ENCODE results near the gene IL2. TPM values are rescaled to one million over a fixed set of nuclear protein-coding genes. Genes with fewer than 3 reads are reported as not detected.

IL2 gene
- total RNA-seq, 2 donors from 2014 or later: 0.76 to 0.85 TPM

GRCh38 chr4:122458625-122459024, 2.1 kb upstream of the IL2 start:
- no peaks in the 10 kb centered on the region for H3K27me3 Mint-ChIP-seq
- H3K4me1 Mint-ChIP-seq: peaks cover 33% of the 10 kb centered on the region
- peak overlapping the region; percentile 82 for H3K4me3 Mint-ChIP-seq
- no peaks in the 10 kb centered on the region for H3K9me3 ChIP-seq (ENCODE audit: control insufficient read depth, low read length, poor library complexity, severe bottlenecking)
- peak overlapping the region; percentile 87 for H3K27ac Mint-ChIP-seq
- DNase-seq (peak in 1 of 3 donors; percentile 12), ATAC-seq (peak; percentile 77)
- H3K36me3 Mint-ChIP-seq (ENCODE audit: low read depth): peaks cover 2% of the 10 kb centered on the region

- Mint-ChIP-seq H3K36me3 (ENCODE audit: low read depth) (peaks cover 6% of the 10 kb centered on the region), H3K27me3 (peaks cover 6% of the 10 kb centered on the region), H3K27ac (peak overlapping the region; percentile 11), H3K4me1 (peaks cover 32% of the 10 kb centered on the region), H3K4me3 (no peak overlapping the region)
- no peak for ATAC-seq
- H3K9me3 ChIP-seq (ENCODE audit: control insufficient read depth, low read length, poor library complexity, severe bottlenecking): no peaks in the 10 kb centered on the region
- no peak for DNase-seq
These were observed 3.0 kb downstream of the IL2 start for GRCh38 chr4:122453384-122453995.

GRCh38 chr4:122450847-122451246, 5.7 kb downstream of the IL2 start:
- no peak overlapping the region for H3K4me3 Mint-ChIP-seq
- peaks cover 17% of the 10 kb centered on the region for H3K4me1 Mint-ChIP-seq
- ATAC-seq (peak; percentile 51), DNase-seq (no peak)
- H3K9me3 ChIP-seq (ENCODE audit: control insufficient read depth, low read length, poor library complexity, severe bottlenecking): no peaks in the 10 kb centered on the region
- H3K36me3 Mint-ChIP-seq (ENCODE audit: low read depth): peaks cover 8% of the 10 kb centered on the region
- H3K27me3 Mint-ChIP-seq: peaks cover 6% of the 10 kb centered on the region
- no peak overlapping the region for H3K27ac Mint-ChIP-seq

GRCh38 chr4:122434285-122434684, 22.2 kb downstream of the IL2 start:
- Mint-ChIP-seq H3K36me3 (ENCODE audit: low read depth) (no peaks in the 10 kb centered on the region), H3K4me1 (peaks cover 13% of the 10 kb centered on the region), H3K4me3 (peak overlapping the region; percentile 56), H3K27ac (peak overlapping the region; percentile 54), H3K27me3 (no peaks in the 10 kb centered on the region)
- DNase-seq (no peak), ATAC-seq (peak; percentile 77)
- no peaks in the 10 kb centered on the region for H3K9me3 ChIP-seq (ENCODE audit: control insufficient read depth, low read length, poor library complexity, severe bottlenecking)

GRCh38 chr4:122431351-122431750, 25.2 kb downstream of the IL2 start:
- H3K27me3 Mint-ChIP-seq: no peaks in the 10 kb centered on the region
- H3K36me3 Mint-ChIP-seq (ENCODE audit: low read depth): no peaks in the 10 kb centered on the region
- H3K9me3 ChIP-seq (ENCODE audit: control insufficient read depth, low read length, poor library complexity, severe bottlenecking): no peaks in the 10 kb centered on the region
- H3K4me1 Mint-ChIP-seq: peaks cover 13% of the 10 kb centered on the region
- H3K27ac Mint-ChIP-seq: no peak overlapping the region
- DNase-seq: no peak
- H3K4me3 Mint-ChIP-seq: no peak overlapping the region
- no peak for ATAC-seq

- H3K9me3 ChIP-seq (ENCODE audit: control insufficient read depth, low read length, poor library complexity, severe bottlenecking): no peaks in the 10 kb centered on the region
- H3K27ac Mint-ChIP-seq: no peak overlapping the region
- no peaks in the 10 kb centered on the region for H3K27me3 Mint-ChIP-seq
- DNase-seq: no peak
- peaks cover 2% of the 10 kb centered on the region for H3K4me1 Mint-ChIP-seq
- H3K4me3 Mint-ChIP-seq: no peak overlapping the region
- ATAC-seq: no peak
- H3K36me3 Mint-ChIP-seq (ENCODE audit: low read depth): peaks cover 3% of the 10 kb centered on the region
These were observed 33.3 kb downstream of the IL2 start for GRCh38 chr4:122423246-122423645.

- H3K9me3 ChIP-seq (ENCODE audit: control insufficient read depth, low read length, poor library complexity, severe bottlenecking): no peaks in the 10 kb centered on the region
- Mint-ChIP-seq H3K4me1 (no peaks in the 10 kb centered on the region), H3K4me3 (no peak overlapping the region), H3K27me3 (peaks cover 8% of the 10 kb centered on the region), H3K36me3 (ENCODE audit: low read depth) (peaks cover 2% of the 10 kb centered on the region), H3K27ac (no peak overlapping the region)
- ATAC-seq: no peak
- DNase-seq: no peak
These were observed 44.0 kb downstream of the IL2 start for GRCh38 chr4:122412547-122412946.

- Mint-ChIP-seq H3K27me3 (no peaks in the 10 kb centered on the region), H3K27ac (no peak overlapping the region), H3K4me3 (no peak overlapping the region), H3K36me3 (ENCODE audit: low read depth) (peaks cover 2% of the 10 kb centered on the region), H3K4me1 (no peaks in the 10 kb centered on the region)
- DNase-seq (no peak), ATAC-seq (no peak)
- H3K9me3 ChIP-seq (ENCODE audit: control insufficient read depth, low read length, poor library complexity, severe bottlenecking): no peaks in the 10 kb centered on the region
These were observed 52.7 kb downstream of the IL2 start for GRCh38 chr4:122403861-122404260.

Other genes with a start within 250 kb of the IL2 start
- not detected for gene ADAD1, start 77.7 kb downstream of the IL2 start, total RNA-seq
- gene IL21, start 164.3 kb upstream of the IL2 start, total RNA-seq: under 1 TPM; 0.77 to 0.91 TPM